Bronchial epithelial cell (primary cell): ENCODE measurements around the gene IL3. TPM values are rescaled to one million over a fixed set of nuclear protein-coding genes. Genes with fewer than 3 reads are reported as not detected.
A peak's percentile ranks its signal among the peaks of the same experiment; 100 is the strongest.

Experiments used
- DNase-seq: peaks from one replicate; pipeline ENCODE4 v3.0.0-alpha.2; 2010; ENCODE audit warnings: low read depth
- FAIRE-seq: peaks from 2 replicates; lab custom pipeline; 2011; peaks lifted over from hg19 to GRCh38; lab: Jason Lieb, UNC
- H3K27me3 ChIP-seq: 2 replicates; pipeline ENCODE4 v1.5.1; 2011; ENCODE audit warnings: low read length; ENCODE audit not compliant: control insufficient read depth, insufficient read depth
- H3K36me3 ChIP-seq: 2 replicates; pipeline ENCODE4 v1.5.1; 2011; ENCODE audit warnings: low read length; ENCODE audit not compliant: control insufficient read depth, insufficient read depth
- H3K4me3 ChIP-seq: 2 replicates; pipeline ENCODE4 v1.5.1; 2011; ENCODE audit warnings: mild to moderate bottlenecking, low read depth, low read length, control low read depth
- total RNA-seq: library from RNA; depleted of rRNA; stranded (reverse); fragments of >200 nt; gene quantifications from 2 replicates; pipeline ENCODE4 v1.2.1, GENCODE V29; 2014
- TF ChIP-seq, protein P1 (sequence below): IDR thresholded peaks from 2 replicates; pipeline ENCODE4 v1.5.1; 2011; ENCODE audit warnings: mild to moderate bottlenecking, moderate library complexity, low read length, control low read depth, inconsistent platforms; ENCODE audit not compliant: insufficient read depth, severe bottlenecking

The IL3 gene
- total RNA-seq, 1 donor from 2014 or later: not detected

DNA sequence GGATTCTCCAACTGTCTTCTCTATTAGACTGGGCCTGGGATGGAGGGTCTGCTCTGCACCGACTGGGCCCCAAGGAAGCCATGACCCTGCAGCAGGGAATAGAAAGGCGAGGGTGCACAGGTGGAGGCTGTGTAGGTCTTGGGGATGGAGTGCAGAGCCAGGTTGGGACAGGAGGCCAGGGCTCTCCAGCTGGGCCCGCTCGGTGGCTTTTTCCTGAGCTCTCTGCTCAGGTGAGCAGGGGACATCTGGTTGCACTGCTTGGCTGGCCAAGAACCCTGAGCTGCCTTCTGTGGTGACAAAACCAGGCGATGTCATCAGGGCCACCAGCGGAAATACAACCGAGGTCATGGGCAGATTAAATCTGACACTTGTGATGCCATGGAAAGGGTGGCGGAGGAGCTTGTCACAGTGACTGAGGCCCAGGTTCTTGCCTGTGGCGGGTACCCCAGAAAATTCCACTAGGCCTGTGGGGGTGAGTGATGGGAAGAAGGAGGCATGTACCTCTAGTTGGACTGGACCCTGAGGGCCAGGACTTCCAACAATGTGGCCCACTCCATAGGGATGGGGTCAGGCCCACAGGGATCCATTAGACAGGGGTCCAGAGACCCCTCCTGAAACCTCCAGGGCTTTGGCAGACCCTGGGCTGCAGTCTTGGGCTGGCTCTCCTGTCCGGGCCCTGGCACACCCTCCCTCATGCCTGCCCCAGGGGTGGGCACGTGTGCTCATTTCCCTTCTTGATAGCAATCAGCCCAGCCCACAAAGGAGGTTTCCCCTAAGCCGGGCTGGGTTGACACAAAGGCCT lies 4.4 kb upstream of the IL3 start:
- DNase-seq (no peak), FAIRE-seq (no peak)
- TF ChIP-seq, protein P1, sequence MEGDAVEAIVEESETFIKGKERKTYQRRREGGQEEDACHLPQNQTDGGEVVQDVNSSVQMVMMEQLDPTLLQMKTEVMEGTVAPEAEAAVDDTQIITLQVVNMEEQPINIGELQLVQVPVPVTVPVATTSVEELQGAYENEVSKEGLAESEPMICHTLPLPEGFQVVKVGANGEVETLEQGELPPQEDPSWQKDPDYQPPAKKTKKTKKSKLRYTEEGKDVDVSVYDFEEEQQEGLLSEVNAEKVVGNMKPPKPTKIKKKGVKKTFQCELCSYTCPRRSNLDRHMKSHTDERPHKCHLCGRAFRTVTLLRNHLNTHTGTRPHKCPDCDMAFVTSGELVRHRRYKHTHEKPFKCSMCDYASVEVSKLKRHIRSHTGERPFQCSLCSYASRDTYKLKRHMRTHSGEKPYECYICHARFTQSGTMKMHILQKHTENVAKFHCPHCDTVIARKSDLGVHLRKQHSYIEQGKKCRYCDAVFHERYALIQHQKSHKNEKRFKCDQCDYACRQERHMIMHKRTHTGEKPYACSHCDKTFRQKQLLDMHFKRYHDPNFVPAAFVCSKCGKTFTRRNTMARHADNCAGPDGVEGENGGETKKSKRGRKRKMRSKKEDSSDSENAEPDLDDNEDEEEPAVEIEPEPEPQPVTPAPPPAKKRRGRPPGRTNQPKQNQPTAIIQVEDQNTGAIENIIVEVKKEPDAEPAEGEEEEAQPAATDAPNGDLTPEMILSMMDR: no peak
- Histone ChIP-seq H3K27me3 (no peaks in the 10 kb centered on the region), H3K36me3 (no peaks in the 10 kb centered on the region), H3K4me3 (no peak overlapping the region)

DNA sequence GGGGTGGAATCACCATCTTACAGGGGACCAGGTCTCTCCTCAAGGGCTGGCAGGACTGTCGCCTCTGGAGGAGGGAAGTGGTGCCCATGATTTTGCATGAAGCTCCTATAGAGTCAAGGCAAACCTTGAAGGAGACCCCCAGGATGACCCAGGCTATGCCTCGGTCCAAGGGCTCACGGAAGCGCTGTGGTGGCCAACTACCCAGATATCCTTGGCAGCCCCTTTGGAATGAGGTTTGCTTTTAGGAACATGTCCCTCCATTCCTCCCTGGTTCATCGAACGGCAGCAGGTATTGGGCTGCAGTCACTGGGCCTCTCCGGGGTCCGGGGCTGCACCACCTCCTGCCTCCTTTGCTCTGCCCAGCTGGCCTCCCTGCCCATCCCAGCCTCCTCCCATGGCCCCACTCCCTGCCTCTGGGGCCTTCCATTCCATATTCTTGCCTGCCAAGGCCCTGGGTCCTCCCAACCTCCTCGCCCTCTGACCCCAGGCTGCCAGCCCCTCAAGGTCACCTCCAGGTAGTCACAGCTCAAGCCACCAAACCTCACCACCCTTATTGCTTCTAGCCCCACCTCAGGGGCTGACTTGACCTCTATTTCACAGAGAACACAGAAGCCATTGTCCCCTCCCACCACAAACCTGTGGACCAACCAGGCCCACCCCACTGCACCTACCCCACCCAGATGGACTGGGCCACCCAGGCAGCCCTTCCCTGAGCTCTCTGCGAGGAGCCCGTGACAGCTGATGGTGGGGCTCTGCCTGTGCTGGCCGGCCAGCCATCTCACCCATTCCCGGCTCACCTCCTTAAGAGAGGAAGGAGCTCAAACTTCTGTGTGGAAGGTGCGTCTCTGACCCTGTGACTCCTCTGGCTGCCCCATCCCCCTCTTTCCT lies 3.6 kb upstream of the IL3 start:
- FAIRE-seq: no peak
- DNase-seq: no peak
- TF ChIP-seq, protein P1: no peak
- Histone ChIP-seq H3K4me3 (no peak overlapping the region), H3K36me3 (no peaks in the 10 kb centered on the region), H3K27me3 (no peaks in the 10 kb centered on the region)

DNA sequence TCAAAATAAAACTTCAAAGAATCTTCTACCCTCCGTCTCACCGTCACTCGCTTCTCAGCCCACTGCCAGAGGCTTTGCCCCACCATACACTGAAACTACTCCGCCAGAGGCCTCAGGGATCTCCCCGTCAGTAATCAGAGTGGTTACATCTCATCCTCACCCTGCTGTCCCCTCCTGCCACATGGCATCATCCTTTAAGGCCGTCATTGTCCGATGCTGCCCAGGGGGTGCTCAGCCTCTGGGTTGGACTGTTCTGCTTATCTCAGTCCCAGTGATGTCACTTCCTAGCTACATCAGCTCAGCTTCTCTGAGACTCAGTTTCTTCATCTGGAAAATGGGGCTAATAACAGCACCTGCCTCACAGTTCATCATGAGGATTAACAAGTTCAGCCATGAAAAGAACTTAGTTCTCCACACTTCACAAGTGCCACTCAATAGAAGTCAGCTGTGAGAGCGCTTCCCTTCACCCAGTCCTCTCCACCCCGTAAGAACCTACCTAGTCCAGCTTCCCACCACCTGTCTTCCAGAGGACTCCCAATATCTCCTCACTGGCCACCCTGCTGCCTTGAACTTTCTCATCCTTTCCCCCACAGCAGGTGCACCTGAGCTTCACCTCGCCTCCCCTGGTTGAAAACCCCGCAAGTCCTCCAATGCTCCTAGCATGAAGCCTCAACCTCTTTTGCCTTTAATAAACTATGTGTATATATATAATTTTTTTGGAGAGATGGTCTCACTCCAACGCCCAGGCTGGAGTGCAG lies 2.8 kb upstream of the IL3 start:
- DNase-seq (no peak), FAIRE-seq (peak; percentile 83)

DNA sequence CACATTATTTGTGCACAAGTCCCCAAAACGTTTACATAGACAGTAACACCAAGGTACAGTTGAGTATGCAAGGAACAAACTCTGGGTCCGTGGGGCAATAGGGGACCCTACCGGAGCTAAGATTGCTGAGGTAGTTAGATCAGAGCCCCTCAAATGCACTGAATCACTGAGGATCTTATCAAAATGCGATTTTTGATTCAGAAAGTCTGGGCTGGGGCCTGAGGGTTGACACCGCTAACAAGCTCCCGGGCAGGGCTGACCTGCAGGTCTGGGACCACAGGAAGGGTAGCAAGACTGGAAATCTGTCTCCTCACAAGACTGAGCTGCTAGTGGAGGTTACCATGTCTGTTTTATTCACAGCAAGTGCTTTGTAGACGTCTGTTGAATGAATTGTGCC lies 1.8 kb upstream of the IL3 start:
- H3K4me3 ChIP-seq: no peak overlapping the region
- H3K27me3 ChIP-seq: no peaks in the 10 kb centered on the region
- DNase-seq (no peak), FAIRE-seq (no peak)
- TF ChIP-seq, protein P1: no peak
- H3K36me3 ChIP-seq: no peaks in the 10 kb centered on the region

More for the DNA sequence above, 2.8 kb upstream of the IL3 start:
- H3K27me3 ChIP-seq: no peaks in the 10 kb centered on the region
- no peaks in the 10 kb centered on the region for H3K36me3 ChIP-seq
- TF ChIP-seq, protein P1: no peak
- no peak overlapping the region for H3K4me3 ChIP-seq

DNA sequence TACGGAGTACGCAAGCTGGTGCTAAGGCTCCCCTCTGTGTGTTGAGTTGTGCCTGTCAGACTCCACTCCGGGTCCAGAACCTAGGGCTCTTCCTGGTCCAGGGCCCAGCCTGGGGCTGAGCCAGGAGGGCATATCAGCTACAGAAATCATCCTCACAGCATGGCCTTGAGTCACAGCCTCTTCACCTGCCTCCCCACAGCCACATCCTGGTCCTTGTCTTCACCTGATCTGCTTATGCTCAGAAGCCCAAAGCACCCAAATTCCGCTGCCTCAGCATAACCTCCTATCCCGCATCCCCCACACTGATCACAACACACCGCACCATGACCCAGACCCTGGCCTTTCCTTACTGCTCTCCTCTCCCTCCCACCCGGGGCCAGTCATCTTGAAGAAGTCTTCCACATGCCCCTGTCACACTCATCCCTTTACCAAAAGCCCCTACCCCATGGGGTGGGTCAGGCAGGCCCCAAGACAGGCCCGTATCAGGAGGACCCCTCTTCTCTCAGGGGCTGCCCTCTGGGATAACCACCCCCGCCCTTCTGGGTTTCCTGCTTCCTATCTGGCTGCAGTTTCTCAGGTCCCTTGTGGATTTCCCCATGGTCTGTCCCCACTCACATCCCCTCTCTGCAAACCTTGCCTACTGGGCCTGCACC lies 1.3 kb upstream of the IL3 start:
- no peak for DNase-seq
- Histone ChIP-seq H3K36me3 (no peaks in the 10 kb centered on the region), H3K27me3 (no peaks in the 10 kb centered on the region), H3K4me3 (no peak overlapping the region)
- TF ChIP-seq, protein P1: no peak
- FAIRE-seq: no peak
